Measurements from ENCODE around the gene ASCC1.

Gene ASCC1, protein sequence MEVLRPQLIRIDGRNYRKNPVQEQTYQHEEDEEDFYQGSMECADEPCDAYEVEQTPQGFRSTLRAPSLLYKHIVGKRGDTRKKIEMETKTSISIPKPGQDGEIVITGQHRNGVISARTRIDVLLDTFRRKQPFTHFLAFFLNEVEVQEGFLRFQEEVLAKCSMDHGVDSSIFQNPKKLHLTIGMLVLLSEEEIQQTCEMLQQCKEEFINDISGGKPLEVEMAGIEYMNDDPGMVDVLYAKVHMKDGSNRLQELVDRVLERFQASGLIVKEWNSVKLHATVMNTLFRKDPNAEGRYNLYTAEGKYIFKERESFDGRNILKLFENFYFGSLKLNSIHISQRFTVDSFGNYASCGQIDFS

DNA sequence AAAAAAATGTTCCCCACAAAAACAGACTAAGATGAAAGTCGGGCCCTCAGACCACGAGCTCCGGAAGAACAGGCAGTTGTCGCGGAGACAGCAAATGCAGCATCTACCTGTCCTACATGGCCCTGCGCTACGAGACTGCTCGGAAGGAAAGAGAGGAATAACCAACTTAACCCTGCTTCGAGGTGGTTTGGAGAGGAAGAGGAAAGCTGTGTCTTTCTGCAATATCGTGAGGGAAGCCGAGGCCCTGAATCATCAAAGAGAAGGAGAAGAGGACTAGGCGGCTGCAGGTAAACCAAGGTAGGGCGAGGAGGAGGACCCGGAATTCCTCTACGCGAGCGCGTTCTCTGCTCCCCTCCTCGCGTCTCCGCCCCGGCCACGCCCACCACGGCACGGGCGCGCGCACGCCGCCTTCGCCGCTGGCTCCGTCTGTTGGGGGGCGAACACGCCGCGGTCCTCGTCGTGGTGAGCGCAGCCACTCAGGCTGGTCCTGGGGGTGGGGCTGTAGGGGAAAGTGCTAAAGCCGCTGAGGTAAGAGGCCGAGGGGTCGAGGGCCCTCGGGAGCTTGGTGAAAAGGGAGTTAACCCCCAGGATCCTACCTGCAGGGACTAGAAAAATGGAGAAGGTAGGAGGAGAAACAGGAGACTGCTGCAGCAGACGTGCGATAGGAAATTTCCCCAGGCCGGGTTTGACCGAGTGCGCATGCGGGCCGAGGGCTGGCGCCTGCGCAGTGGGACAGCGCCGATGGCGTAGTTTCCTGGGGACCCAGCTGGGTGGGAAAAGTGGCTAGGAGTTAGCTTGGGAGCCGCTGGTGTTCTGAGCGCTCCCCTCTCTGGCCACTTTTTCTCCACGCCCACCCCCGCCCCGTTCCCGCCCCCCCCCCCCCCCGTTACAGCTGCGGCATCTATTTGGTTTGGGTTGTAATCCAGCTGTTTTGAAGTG, at the start of gene ASCC1, which contains the start of gene ANAPC16:
Gene ASCC1 (minus strand): TSS at position 666 of the 939 bp plus-strand sequence. CDS start 2,978 bp downstream, outside the sequence.
Gene ANAPC16 (plus strand): TSS at position 402 of the 939 bp plus-strand sequence. CDS start 7,903 bp downstream, outside the sequence.
- no peaks in the 10 kb centered on the region for H3K27me3 Mint-ChIP-seq
- DNase-seq (peak; percentile 95 to 97), ATAC-seq (peak; percentile 91)
- H3K4me3 Mint-ChIP-seq: peak within 1 kb of the TSS; percentile 93 to 94
- peaks cover 59% of the 10 kb centered on the region for H3K4me1 Mint-ChIP-seq
- H3K27ac Mint-ChIP-seq: peak within 1 kb of the TSS; percentile 97 to 99
- no peaks in the 10 kb centered on the region for H3K9me3 Mint-ChIP-seq

DNA sequence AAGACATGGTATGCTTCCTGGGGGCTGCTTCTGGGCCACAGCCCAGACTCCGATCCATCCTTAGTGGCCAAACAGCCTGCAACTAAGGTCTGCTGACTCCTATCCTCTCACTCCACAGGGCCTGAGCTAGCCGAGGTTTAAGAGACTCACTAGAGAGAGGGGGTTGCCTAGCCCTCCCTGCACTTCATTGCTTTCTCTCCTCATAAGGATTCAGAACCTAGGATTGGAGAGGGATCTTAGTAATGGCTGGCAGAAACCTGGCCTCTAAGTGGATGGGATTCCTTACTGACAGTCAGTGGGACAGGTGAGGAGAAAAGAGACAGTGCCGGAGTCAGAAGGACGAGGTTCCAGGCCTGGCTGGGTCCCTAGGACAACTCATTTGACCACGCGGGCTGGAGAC, 49.4 kb upstream of the ASCC1 start:
- no peaks in the 10 kb centered on the region for H3K27me3 Mint-ChIP-seq
- DNase-seq: no peak
- H3K4me3 Mint-ChIP-seq: no peak overlapping the region
- no peaks in the 10 kb centered on the region for H3K9me3 Mint-ChIP-seq
- peaks cover 46% of the 10 kb centered on the region for H3K4me1 Mint-ChIP-seq
- ATAC-seq: no peak
- H3K27ac Mint-ChIP-seq: no peak overlapping the region

DNA sequence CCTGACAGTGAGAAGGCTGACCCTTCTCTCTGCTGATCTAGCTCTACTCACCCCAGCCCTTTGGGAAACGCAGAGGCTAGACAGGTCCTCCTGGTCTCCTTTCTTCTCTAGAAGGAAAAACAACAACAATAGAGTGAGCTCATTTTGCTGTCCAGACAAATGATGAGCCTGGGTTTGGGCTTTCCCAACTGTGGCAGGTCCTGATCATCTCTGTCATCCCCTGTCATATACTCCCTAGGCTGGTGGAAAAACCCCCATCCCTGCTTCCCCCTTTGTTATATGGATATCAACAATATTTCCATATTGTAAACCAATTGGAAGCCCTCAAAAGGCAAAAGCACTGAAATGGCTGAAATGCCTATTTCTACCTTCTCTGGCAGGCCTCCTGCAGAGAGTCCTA, 48.5 kb upstream of the ASCC1 start:
- no peak overlapping the region for H3K27ac Mint-ChIP-seq
- ATAC-seq: no peak
- H3K9me3 Mint-ChIP-seq: no peaks in the 10 kb centered on the region
- H3K27me3 Mint-ChIP-seq: no peaks in the 10 kb centered on the region
- peaks cover 50% of the 10 kb centered on the region for H3K4me1 Mint-ChIP-seq
- DNase-seq: no peak
- no peak overlapping the region for H3K4me3 Mint-ChIP-seq

DNA sequence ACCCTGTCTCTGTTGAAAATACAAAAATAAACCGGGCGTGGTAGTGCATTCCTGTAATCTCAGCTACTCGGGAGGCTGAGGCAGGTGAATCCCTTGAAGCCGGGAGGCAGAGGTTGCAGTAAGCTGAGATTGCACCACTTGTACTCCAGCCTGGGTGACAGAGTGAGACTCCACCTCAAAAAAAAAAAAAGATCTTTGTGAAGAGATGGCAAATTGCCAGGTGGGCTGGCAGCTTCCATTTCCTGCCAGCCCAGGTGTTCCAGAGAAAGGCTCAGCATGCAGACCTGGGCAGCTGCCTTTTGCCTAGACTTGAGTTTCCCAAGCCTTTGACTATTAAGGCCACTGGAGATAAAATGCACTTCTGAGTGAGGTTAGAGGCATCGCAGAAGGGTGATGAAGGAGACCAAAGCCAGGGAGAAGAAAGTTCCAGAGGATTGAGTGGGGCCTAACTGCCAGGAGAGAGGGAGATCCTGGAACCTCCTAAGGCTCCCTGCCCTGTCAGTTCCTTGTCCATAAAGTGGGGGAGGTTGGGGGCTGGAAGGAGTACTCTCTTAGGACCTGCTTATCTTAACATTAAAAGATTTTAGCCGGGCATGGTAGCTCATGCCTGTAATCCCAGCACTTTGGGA, 47.7 kb upstream of the ASCC1 start:
- Mint-ChIP-seq H3K27me3 (no peaks in the 10 kb centered on the region), H3K9me3 (no peaks in the 10 kb centered on the region), H3K4me3 (peak overlapping the region; percentile 64 to 69), H3K27ac (peak overlapping the region; percentile 7 to 31), H3K4me1 (peaks cover 58% of the 10 kb centered on the region)
- DNase-seq (no peak), ATAC-seq (no peak)

DNA sequence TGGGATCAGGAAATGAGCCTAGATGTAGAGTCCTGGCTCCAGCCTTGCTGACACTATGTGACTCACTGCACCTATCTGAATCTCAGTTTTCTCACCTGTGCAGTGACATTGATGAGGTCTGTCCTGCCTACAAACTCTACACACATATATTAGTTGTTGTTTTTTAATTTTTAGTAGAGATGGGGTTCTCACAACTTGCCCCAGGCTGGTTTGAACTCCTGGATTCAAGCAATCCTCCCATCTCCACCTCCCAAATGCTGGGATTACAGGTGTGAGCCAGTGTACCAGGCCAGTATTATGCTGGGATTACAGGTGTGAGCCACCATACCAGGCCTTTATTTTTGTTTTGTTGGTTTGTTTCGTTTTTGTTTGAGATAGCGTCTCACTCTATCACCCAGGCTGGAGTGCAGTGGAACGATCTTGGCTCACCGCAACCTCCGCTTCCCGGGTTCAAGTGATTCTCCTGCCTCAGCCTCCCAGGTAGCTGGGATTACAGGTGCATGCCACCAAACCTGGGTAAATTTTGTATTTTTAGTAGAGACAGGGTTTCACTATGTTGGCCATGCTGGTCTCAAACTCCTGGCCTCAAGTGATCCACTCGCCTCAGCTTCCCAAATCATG, 45.8 kb upstream of the ASCC1 start:
- Mint-ChIP-seq H3K9me3 (no peaks in the 10 kb centered on the region), H3K4me3 (peak overlapping the region; percentile 82 to 90), H3K27me3 (no peaks in the 10 kb centered on the region), H3K4me1 (peaks cover 72% of the 10 kb centered on the region), H3K27ac (peak overlapping the region; percentile 97 to 99)
- ATAC-seq (peak; percentile 51), DNase-seq (no peak)

DNA sequence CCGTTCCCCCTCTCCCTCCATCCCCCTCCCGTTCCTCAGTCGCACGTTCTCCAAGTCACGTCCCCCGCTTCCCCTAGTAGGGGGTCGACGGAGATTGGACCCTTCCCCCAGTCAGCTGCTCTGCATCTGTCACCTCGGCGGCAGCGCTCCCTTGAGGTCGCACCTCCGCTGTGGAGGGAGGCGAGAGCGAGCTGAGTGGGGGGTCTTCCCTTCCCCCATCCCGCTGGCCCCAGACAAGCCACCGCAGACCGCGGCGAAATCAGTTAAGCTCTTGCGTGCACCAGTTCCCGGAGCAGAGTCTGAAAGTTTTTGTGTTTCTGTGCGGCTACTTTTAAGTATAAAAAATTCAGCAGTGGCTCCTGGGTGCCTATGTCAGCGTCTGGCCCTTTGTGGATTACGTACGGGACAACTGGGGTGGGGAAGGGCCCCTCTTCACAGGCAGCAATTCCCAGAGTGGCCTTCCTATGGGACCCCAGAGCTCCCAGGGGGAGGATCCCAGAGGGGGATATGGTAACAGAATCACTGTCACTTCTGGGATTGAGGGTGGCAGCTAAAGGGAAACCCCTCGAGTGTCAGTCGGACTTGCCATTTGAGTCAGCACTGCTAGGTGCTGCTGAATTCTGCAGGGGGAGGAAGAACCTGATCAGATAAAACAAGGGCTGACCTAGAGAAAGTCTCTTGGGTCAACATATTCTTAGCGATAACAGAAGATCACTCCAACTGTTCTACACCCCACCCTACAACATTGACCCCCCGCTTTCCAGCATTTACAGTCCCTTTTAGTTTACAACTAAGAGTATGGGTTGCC, 45.1 kb upstream of the ASCC1 start:
- ATAC-seq (peak; percentile 66), DNase-seq (peak; percentile 89 to 91)
- Mint-ChIP-seq H3K27me3 (no peaks in the 10 kb centered on the region), H3K4me3 (peak overlapping the region; percentile 82 to 90), H3K4me1 (peaks cover 79% of the 10 kb centered on the region), H3K9me3 (no peaks in the 10 kb centered on the region), H3K27ac (peak overlapping the region; percentile 97 to 99)

DNA sequence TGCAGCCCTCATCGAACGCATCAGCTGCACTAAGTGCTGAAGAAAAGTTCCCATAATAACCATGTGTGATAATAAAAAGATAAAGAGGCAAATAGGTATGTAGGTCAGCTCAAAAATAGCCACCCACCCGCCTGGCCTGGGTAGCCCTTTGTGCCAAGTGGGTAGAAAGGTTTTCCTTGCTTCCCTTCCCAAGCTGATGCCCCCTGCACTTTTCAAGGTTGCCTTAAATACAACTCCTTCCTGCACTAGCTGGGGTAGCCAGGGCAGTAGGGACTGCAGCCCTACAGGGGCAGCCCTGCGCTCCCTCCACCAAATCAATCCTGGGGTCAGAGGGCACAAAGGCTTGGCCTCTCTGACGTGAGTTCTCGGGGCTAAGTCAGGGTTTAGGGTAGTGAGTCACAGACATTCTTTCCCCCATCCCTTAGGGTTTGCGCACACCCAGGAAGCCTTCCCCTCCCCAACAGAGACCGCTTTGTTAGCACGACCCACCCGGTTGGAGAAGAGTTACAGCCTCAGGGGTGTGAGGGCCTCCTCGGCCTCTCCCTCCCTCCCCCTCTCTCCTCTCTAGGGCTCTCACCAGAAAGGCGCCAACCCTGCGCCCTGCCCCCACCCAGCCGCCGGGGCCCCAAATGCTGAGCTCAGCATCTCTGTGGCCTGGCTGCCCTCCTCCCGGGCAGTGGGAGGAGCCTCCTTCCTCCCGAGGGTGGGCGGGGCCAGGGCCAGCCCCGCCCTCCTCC, 44.3 kb upstream of the ASCC1 start:
- H3K27ac Mint-ChIP-seq: peak overlapping the region; percentile 97 to 99
- H3K4me3 Mint-ChIP-seq: peak overlapping the region; percentile 82 to 90
- H3K27me3 Mint-ChIP-seq: no peaks in the 10 kb centered on the region
- peak; percentile 87 for ATAC-seq
- DNase-seq: peak; percentile 96 to 98
- no peaks in the 10 kb centered on the region for H3K9me3 Mint-ChIP-seq
- peaks cover 87% of the 10 kb centered on the region for H3K4me1 Mint-ChIP-seq

DNA sequence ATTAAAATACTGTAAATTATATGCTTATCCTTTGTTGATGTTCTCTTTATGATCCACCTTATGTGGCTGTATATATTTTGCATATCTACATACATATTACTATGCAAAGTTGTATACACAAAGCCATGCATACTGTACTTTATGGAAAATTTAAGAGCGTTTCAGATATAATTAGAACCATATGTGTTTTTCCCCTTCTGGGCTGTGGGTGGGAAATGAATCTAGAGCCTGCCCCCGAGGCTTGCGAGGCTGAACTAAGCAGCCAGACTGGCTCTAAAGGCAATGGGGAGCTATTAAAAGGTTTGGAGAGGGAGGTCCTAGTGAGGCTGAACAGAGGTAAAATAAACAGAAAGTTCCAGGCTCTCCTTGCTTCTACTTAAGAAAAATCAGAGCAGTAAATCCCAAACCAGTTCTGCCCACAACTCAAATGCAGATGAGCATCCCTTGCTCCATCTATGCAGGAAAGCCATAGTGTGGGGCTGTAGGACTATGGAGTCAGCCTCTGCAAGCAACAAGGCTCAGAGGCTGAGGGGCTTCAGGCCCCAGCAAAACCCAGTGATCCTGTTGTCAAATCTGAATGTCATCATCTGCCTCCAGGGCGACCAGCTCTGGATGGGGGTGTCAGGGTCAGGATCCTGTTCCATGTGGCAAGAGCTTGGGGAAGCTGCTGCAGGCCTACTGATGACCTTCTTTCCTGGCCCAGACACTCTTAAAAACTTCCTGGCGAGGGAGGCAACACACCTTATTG, 43.6 kb upstream of the ASCC1 start:
- H3K4me1 Mint-ChIP-seq: peaks cover 92% of the 10 kb centered on the region
- peak overlapping the region; percentile 97 to 99 for H3K27ac Mint-ChIP-seq
- H3K4me3 Mint-ChIP-seq: peak overlapping the region; percentile 82 to 90
- DNase-seq (peak; percentile 33 to 51), ATAC-seq (no peak)
- no peaks in the 10 kb centered on the region for H3K9me3 Mint-ChIP-seq
- H3K27me3 Mint-ChIP-seq: no peaks in the 10 kb centered on the region

DNA sequence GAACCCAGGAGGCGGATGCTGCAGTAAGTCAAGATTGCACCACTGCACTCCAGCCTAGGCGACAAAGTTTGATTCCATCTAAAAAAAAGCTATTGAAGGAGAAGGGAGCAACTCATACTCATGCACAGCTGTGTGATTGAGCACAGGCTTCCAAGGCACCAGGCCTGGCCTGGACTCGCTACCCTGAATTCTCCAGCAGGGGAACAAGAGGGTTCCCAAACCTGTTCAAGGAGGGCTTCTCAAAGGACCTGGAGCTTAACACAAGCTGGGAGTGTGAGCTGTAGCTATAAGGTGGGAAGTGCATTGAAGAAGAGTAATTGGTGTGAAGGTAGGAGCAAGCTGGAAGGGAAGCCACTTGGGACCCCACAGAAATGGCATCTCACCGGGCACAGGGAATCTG, 42.5 kb upstream of the ASCC1 start:
- H3K9me3 Mint-ChIP-seq: no peaks in the 10 kb centered on the region
- peak overlapping the region; percentile 12 to 30 for H3K27ac Mint-ChIP-seq
- peak overlapping the region in 1 of 2 donors; percentile 10 for H3K4me3 Mint-ChIP-seq
- DNase-seq: no peak
- peaks cover 92% of the 10 kb centered on the region for H3K4me1 Mint-ChIP-seq
- no peak for ATAC-seq
- no peaks in the 10 kb centered on the region for H3K27me3 Mint-ChIP-seq

DNA sequence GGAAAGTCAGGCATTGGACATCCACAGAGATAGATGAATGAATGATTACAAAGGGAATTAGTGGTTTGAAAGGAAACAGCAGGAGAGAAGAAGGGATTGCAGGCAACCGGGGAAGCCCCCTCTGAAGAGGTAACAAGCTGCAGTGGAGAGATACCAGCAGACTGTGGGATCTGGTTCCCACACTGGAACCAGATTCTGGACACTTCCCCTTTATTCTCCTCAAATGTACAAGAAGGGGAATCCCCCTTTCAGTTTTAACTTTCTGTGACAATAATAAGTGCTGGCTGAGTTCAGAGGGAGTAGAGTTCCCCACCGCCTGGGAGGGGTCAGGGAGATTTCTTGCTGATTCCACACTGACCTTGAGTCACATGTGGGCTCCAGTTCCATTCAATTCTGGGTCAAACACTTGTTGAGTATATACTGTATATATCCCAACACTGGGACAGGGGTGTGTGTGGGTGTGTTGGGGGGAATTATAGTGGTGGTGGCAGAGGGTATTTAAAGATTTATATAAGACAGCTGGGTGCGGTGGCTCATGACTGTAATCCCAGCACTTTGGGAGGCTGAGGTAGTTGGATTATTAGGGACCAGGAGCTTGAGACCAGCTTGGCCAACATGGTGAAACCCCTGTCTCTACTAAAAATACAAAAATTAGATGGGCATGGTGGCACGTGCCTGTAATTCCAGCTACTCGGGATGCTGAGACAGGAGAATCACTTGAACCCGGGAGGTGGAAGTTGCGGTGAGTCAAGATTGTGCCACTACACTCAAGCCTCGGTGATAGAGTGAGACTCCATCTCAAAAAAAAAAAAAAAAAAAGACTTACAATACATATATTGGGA, 41.2 kb upstream of the ASCC1 start:
- peak overlapping the region in 1 of 2 donors; percentile 13 for H3K4me3 Mint-ChIP-seq
- H3K9me3 Mint-ChIP-seq: no peaks in the 10 kb centered on the region
- DNase-seq: peak in 1 of 2 donors; percentile 45
- no peaks in the 10 kb centered on the region for H3K27me3 Mint-ChIP-seq
- no peak for ATAC-seq
- H3K27ac Mint-ChIP-seq: peak overlapping the region; percentile 30 to 85
- peaks cover 96% of the 10 kb centered on the region for H3K4me1 Mint-ChIP-seq

DNA sequence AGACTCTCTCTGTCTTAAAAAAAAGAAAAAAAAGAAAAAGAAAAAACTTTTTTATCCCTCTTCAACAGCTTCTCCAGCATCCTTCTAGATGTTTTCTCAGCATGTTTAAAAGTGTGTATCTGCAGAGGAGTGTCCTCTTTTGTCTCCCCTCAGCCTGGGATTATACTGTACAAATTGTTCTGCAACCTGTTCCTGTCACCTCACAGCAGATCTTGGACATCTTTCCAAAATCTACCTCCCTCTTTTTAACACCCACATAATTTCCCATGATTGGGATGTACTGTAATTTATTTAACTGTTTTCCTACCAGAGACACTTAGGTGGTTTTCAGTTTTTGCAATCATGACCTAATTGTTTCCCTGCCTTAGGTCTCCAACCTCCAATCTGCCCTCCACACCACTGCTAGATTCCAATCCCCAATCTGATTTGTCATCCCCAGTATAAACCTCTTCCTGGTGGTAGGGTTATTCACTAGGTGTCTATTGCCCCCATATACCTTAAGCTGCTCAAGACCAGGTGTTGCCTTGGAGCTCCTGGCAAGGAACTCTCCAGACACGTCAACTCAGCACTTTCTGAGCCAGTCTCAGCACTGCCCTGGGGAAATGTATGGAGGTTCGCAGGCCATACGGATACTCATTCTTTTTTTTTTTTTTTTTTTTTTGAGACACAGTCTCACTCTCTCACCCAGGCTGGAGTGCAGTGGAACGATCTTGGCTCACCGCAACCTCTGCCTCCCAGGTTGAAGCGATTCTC, 40.1 kb upstream of the ASCC1 start:
- Mint-ChIP-seq H3K4me3 (peak overlapping the region; percentile 19 to 67), H3K9me3 (no peaks in the 10 kb centered on the region), H3K27ac (peak overlapping the region in 1 of 2 donors; percentile 15), H3K27me3 (no peaks in the 10 kb centered on the region), H3K4me1 (peaks cover 96% of the 10 kb centered on the region)
- no peak for DNase-seq
- ATAC-seq: no peak
